GM18907 (cell line): ENCODE data around the gene GRIN2D.

Experiments
- ATAC-seq: cut with Tn5 transposase; IDR thresholded peaks from one replicate; pipeline ENCODE4 v1.9.1; 2021; ENCODE audit warnings: mild to moderate bottlenecking, moderate library complexity; ENCODE audit not compliant: unreplicated experiment

Gene GRIN2D

GRCh38 chr19:48397263-48398101, 4.0 kb downstream of the GRIN2D start:
- ATAC-seq, result no peak

DNA sequence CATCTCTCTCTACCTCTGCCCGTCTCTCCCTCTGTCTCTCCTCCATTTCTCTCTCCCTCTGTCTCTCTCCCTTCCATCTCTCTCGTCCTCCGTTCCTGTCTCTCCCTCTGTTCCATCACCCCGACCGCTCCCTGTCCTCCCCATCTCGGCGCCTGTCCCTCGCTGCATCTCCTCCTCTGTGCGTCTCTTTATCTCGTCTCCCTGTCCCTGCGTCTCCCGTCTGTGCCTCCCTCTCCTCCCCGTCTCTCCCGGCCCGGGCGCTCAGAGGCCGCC, 4.6 kb downstream of the GRIN2D start:
- no peak for ATAC-seq

DNA sequence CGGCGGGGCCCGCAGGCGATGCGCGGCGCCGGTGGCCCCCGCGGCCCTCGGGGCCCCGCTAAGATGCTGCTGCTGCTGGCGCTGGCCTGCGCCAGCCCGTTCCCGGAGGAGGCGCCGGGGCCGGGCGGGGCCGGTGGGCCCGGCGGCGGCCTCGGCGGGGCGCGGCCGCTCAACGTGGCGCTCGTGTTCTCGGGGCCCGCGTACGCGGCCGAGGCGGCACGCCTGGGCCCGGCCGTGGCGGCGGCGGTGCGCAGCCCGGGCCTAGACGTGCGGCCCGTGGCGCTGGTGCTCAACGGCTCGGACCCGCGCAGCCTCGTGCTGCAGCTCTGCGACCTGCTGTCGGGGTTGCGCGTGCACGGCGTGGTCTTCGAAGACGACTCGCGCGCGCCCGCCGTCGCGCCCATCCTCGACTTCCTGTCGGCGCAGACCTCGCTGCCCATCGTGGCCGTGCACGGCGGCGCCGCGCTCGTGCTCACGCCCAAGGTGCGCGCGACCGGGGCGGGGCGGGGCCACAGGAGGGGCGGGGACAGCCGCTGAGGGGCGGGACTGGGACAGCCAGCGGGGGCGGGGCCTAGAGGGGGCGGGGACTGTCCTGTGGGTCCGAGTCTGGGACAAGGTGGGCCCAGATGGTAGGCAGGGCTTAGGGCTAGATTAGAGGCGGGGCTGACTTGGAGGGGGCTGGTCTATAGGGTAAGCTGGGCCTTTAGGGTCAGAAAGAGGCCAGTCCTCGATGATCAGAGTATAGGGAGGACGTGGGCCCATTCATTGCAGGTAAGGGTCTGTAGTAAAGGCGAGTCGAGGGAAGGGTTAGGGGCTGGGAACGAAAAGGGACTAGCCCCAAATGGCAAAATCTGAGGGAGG, 5.1 kb downstream of the GRIN2D start:
- peak; percentile 44 for ATAC-seq

- no peak for ATAC-seq
Measured at GRCh38 chr19:48400018-48400742, 6.7 kb downstream of the GRIN2D start.

- ATAC-seq, result no peak
Measured at GRCh38 chr19:48401287-48401686, 7.8 kb downstream of the GRIN2D start.

- peak; percentile 57 for ATAC-seq
Measured at GRCh38 chr19:48403606-48404005, 10.1 kb downstream of the GRIN2D start.

GRCh38 chr19:48405010-48405659, 11.7 kb downstream of the GRIN2D start:
- no peak for ATAC-seq

- no peak for ATAC-seq
Measured at GRCh38 chr19:48405850-48406249, 12.4 kb downstream of the GRIN2D start.

- no peak for ATAC-seq
Measured at GRCh38 chr19:48413879-48414587, 20.6 kb downstream of the GRIN2D start.

DNA sequence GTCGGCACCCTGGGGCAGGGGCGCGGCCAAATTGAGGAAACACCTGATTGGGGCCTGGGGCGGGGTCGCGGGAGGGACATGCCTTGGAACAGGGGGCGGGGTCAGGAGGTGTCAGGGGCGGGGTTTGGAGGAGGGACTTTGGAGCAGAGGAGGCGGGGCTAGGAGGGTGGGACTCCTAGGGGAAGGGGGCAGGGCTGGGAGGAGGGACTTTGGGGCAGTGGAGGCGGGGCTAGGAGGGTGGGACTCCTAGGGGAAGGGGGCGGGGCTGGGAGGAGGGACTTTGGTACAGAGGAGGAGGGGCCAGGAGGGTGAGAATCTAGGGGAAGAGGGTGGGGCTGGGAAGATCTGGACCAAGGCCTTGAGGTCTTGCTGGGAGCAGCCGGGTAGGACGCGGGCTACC, 21.9 kb downstream of the GRIN2D start:
- ATAC-seq, result no peak

DNA sequence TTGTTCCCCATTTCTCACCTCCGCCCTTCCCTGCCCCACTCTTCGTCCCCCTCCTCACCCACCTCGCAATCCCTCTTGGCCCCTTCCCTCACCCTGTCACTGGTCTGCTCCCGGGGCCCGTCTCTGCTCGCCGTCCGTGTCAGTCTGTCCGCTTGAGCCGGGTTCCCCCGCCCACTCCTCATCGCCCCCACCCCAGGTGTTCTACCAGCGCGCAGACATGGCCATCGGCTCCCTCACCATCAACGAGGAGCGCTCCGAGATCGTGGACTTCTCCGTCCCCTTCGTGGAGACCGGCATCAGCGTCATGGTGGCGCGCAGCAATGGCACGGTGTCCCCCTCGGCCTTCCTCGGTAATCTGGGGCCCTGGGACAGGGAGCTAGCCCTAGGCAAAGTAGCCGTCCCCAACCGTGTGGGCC, 22.3 kb downstream of the GRIN2D start:
- no peak for ATAC-seq

GRCh38 chr19:48417421-48417820, 24.0 kb downstream of the GRIN2D start:
- no peak for ATAC-seq

GRCh38 chr19:48418317-48419064, 25.0 kb downstream of the GRIN2D start:
- no peak for ATAC-seq

- ATAC-seq, result peak; percentile 48
Measured at GRCh38 chr19:48419158-48419920, 25.9 kb downstream of the GRIN2D start.

DNA sequence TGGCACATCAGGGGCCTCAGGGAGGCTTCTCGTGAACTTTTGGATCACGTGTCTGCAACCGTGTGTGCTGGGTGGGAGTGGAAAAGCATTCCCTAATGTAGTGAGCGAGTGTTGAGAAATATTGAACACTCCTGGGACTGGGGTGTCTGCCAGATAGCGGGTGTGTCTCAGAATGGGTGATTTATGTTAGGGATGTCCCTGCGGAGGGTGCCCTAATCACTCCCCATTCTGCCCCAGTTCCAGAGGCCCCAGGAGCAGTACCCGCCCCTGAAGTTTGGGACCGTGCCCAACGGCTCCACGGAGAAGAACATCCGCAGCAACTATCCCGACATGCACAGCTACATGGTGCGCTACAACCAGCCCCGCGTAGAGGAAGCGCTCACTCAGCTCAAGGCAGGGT, 28.1 kb downstream of the GRIN2D start:
- no peak for ATAC-seq

GRCh38 chr19:48424694-48425219, 31.3 kb downstream of the GRIN2D start:
- ATAC-seq, result no peak

DNA sequence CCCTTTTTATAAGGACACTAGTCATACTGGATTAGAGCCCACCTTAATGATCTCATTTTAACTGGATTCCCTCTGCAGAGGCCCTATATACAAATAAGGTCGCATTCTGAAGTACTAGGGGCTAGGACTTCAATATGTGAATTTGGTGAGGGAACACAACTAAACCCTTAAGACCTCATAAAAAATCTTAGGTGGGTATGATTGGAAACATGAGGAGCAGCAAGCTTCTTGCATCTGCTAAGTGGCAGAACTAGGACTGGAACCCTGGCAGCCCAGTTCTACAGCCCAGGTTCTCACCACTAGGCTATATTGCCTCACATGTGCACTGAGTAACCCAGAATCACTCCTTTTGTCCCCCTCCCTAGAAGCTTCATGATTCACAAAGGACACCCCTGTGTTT, 35.2 kb downstream of the GRIN2D start:
- ATAC-seq, result no peak

DNA sequence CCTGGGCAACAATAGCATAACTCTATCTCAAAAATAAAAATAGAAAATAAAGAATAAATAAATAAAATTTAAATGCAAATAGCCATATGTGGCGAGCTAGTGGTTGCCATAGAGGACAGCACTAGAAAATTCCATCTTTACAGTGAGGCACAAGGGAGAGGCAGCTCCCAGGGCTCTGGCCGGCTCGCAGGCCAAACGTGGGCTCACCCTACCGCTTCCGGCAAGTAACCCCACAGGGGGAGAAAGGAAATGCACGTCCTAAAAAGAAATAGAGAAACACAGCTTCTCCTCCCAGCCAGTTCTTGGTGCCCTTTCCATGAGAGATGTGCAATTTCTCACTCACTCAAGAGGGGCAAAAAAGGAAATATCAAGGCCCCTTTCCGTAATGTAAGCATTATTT, 39.9 kb downstream of the GRIN2D start:
- ATAC-seq, result no peak

- no peak for ATAC-seq
Measured at GRCh38 chr19:48436586-48436985, 43.1 kb downstream of the GRIN2D start.
